NCI-H2029 treated with DMSO at 0.1 percent for 48 hours (cell line): Measurements from ENCODE around the gene TMEM131L.
"Not testable (repeated sequence)": the region's sequence is repeated elsewhere in the genome, so short reads cannot be mapped to it uniquely, and the experiment has no call there.

Source experiments
- DNase-seq: peaks from one replicate; lab custom pipeline; 2025; lab: John Stamatoyannopoulos, UW

TMEM131L gene

GRCh38 chr4:153447175-153447905 is 18.8 kb upstream of the TMEM131L start:
- no peak for DNase-seq

DNA sequence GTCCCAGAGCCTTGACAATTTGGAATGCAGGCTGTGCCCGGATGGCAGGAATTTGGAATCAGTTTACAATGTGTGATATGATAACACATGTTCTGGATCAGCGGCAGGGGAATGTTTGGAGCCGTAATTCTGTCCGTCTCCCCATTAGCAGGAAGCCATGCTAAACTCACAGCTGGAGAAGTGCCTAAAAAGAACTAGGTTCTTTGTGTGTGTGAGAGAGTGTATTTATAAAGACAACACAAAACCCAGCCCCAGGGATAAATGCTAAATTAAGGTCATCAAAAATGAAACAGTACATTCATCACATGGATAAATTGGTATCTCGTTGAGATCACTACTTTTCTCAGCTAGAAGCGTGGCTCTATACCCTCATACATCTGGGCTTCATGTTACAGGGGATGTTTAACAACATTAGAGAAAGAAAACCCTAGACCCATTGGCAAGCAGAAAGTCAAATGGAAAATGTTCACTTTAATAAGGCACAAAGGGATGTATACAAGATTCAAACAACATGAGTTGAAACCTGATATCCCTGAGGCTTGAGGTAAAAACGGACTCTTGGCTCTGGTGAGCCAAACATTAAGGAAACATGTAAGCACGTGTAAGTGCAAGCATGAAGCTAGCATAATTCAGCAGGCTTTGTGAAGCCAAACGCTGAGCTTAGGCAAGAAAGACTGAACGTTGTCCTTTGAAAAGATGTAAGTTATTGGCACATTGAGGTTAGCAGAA is 18.0 kb upstream of the TMEM131L start:
- no peak for DNase-seq

DNA sequence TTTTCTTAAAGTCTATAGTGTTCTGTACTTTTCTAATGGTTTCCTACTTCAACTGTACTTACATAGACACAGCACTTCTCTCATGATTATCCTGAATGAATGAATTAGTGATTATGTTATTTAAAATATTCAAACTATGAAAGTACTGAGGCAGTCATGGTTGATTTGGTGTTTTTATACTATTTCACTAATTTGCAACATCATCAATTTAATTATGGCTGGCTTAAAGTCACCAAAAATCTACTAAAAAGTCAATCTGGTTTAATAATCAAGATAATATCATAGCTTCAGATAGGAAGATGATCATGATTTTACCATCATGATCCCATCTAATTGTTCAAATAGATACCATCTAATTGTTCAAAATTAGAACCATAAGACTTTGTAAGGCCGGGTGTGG is 16.8 kb upstream of the TMEM131L start:
- DNase-seq, result no peak

DNA sequence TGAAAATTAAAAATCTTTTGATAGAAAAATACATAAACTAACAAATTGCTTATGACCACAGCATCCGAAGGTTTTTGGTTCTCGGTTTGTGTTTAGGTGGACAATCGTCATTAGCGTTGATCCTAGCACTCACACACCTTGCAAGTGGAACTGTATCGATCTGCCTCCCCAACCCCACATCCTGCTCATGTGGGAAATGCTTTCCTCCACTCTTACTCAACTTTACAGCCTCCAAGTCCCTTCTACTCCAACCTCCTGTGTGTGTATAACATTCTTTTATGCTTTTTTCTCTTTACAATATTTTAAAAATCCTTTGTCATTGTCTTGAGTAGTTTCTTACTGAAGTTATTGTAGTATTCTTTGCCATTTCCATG is 15.6 kb upstream of the TMEM131L start:
- DNase-seq, result no peak

GRCh38 chr4:153451145-153451544 is 15.0 kb upstream of the TMEM131L start:
- DNase-seq, result not testable (repeated sequence)

DNA sequence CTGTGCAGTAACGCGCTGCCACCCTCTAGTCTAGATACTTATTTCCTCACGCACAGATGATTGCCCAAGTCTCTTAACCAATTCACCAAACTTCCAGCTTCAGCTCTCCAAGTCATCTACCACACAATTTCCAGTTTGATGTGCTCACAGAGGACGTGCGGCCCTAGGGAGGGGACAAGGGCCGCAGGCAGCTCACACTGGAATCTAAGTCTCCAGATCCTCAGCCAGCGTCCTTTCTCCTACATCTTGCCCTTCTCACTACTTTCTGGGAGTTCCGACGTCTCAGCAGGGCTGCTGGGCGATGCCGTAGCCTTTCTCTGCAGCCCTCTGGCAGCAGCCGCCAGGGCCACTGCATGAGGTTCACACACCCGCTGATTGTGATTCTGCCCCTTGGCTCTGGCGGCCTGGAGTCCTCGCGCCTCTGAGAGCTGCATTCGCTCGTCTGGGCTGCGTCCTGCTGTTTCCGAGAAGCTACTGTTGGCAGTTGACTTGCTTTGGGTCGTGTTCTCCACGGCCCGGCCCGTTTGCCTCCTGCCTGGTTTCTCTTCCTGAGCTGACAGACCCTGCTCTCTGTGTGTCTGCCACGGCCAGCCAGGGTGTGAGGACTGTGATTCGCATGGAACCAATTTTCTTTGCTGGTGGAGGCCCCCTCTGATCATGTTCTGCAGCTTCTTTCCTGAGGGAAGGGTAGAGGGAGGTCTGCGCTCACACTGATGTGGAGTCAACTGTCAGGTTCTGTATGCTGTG is 14.1 kb upstream of the TMEM131L start:
- no peak for DNase-seq

DNA sequence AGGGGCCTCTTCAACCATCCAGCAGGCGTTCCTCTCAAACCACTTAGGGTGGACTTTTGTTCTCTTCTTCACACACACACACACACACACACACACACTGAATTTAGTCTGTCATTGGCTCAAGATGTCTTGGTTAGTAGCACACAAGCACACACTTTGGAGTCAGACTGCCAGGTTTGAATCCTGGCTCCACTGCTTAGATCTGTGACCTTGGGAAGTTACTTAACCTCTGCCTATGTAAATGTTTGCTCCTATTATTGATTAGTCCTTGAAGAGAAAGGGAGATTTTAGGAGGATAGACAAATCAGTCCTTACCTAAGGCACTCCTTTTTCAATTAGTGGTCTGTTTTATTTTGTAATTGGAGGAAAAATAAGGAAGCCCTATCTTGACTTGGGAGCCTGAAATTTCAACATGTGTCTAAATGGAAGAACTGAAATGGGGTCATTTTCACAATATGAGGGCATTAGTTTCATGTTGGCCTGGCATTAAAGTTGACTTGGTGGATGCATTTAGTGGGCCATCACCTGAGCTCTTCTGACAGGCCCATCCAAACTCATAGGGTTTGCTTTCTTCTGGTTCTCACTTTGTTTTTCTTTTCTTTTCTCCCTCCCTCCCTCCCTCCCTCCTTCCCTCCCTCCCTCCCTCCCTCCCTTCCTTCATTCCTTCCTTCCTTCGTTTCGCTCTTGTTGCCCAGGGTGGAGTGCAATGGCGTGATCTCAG is 13.3 kb upstream of the TMEM131L start:
- DNase-seq, result no peak

GRCh38 chr4:153453402-153453801 is 12.8 kb upstream of the TMEM131L start:
- DNase-seq, result no peak

DNA sequence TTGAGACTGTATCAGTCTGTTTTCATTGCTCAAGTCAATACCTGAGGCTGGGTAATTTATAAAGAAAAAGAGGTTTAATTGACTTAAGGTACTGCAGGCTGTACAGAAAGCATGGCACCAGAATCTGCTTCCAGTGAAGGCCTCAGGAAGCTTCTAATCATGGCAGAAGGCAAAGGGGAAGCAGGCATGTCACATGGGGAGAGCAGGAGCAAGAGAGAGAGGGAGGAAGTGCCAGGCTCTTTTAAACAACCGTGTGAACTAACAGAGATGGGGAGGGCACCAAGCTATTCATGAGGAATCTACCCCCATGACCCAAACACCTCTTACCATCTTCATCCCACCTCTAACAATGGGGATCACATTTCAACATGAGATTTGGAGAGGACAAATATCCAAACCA is 7.2 kb upstream of the TMEM131L start:
- DNase-seq, result no peak

- not testable (repeated sequence) for DNase-seq
Observed at GRCh38 chr4:153461549-153461948, 4.6 kb upstream of the TMEM131L start.

- DNase-seq, result no peak
Observed at GRCh38 chr4:153464068-153464467, 2.1 kb upstream of the TMEM131L start.

GRCh38 chr4:153465140-153465539 is 1.0 kb upstream of the TMEM131L start:
- no peak for DNase-seq

DNA sequence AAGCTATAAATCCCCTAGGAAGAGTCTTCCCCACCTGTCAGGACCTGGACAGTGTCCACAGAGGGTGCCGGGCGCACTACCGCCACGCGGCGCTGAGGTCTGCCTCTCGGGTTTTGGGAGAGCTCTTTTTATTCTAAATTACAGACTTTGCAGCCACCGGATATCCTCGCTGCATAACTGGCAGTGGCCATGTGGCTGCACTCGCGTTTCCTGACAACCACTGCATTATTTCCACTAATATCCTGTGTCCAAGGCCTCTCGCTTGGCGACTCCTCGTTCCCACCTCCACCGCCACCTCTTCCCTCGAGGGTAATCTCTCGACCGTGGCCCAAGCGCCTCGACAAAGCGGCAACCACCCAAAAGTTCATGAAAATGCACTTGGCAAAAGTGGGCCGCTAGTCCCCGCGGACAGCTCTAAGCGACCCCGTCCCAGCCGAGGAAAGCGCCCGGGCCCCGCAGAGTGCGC is 512 bp upstream of the TMEM131L start:
- DNase-seq, result no peak

GRCh38 chr4:153466949-153467896 is 1.1 kb downstream of the TMEM131L start:
- DNase-seq, result peak; percentile 65

GRCh38 chr4:153467897-153468262 is 1.7 kb downstream of the TMEM131L start:
- DNase-seq, result no peak

GRCh38 chr4:153468587-153468986 is 2.4 kb downstream of the TMEM131L start:
- DNase-seq, result no peak

- no peak for DNase-seq
Observed at GRCh38 chr4:153469031-153469430, 2.9 kb downstream of the TMEM131L start.

DNA sequence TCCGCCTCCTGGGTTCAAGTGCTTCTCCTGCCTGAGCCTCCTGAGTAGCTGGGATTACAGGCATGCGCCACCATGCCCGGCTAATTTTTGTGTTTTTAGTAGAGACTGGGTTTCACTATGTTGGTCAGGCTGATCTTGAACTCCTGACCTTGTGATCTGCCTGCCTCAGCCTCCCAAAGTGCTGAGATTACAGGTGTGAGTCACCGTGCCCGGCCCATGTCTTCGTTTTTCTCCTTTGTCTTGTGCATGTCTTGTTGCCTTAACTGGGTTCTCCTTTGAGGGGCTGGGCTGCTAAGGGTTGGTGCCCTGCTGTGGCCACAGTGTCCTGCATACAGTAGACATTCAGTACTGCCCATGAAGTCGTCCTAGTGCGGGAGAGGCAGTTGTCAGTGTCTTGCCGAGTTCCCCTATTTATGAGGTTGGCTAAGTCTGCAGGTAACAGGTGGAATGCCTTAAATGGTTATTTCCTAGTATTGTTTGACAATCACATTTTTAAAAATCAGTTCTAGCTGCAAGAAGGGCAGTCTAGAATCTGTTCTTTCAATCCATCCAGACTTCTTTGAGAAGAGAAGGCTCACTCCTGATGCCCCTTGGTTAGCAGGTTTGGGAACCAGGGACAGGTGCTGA is 5.0 kb downstream of the TMEM131L start:
- not testable (repeated sequence) for DNase-seq

GRCh38 chr4:153471698-153472093 is 5.5 kb downstream of the TMEM131L start:
- DNase-seq, result no peak
